ENCODE results near the gene SDF4.

The SDF4 gene

DNA sequence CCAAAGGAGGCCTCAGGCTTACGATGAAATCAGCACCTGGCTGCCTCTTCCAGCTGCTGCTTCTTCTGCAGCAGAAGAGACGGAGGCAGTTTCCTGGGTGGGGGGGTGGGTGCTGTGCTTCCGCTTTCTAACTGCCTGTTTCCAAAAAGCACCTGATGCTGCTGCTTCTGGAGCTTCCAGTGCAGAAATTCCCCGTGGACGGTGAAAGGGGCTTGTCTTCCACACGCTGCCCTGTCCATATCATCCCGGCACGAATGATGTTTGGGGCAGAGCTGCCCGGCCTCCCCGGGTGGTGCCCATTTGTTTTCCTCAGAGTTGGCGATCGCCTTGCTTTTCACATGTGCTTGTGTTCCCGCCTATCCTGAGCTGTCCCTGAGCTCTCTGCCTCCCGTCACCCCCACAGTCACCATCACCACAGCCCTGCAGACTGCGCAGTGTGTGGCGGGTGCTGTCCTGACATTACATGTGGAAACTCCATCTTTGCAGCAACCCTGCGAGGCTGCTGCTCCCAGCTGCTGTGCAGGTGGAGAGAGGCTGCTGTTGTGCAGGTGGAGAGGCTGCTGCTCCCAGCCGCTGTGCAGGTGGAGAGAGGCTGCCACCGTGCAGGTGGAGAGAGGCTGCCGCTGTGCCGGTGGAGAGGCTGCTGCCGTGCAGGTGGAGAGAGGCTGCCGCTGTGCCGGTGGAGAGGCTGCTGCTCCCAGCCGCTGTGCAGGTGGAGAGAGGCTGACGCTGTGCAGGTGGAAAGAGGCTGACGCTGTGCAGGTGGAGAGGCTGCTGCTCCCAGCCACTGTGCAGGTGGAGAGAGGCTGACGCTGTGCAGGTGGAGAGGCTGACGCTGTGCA, 56.4 kb downstream of the SDF4 start:
- no peak for DNase-seq

DNA sequence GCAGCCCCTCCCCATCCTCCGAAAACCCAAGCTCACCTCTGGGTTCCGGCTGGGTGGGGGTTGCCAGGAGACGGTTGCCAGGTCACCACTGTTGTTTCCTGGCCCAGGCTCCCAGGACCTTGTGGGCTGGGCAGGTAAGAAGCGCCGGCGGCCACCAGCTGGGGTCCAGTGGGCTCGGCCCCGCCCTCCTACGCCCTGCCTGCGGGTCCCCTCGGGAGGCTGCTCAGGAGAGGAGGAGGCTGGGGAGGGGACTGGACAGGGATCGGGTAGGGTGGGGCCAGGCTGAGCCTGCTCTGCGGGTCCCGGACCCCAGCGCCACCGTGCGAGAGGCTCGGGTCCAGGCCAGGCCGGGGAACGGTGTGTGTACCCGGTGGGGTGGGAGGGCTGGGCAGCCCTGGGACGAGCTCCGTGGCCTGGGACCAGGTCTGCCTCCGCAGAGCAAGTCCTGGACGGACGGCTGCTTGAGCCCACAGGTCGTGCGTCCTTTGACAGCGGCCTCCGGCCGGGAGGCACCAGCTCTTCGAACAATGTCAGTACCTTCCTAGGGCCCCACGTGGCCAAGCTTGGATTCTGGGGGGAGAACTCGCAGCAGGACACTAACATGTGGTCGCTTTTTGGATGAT, 57.9 kb downstream of the SDF4 start, which contains the start of gene TTLL10:
TSS of gene TTLL10 (plus strand) at position 88 of the 623 bp plus-strand sequence. CDS start 5,336 bp downstream, outside the sequence.
- DNase-seq, result no peak

- DNase-seq, result no peak
Measured at GRCh38 chr1:1173061-1173792, 58.6 kb downstream of the SDF4 start.

DNA sequence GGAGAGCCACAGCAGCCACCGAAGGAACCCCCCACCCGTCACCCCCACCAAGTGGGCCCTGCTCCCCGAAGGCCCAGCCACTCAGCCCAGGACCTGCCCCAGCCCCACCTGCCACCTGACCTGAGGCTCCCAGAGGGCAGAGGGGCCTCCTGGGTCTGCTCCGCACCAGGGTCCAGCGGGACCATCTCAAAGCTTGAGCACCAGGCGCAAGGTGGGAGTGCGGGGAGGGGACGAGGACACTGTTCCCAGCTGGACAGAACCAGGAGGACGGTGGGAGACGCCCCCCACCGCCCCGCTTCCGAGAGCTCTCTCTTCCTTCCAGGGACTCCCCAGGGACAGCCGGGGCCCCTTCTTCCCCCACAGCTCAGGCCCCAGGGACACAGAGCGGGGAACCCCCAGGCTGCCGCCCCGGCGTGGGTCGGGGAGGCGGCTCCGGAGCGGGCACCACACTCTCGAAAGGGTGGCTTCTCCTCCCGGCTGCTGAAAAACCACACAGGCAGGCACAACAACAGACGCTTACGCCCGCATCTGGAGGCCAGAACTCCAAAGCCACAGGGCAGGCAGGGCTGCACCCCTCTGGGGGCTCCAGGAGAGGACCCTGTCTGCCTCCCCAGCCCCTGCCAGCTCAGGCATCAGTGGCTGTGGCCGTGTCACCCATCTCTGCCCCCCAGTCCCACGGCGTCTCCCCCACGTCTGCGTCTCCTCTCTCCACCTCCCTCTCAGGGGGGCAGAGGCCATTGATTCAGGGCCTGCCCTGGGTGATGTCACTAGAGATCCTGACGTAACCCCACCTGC, 60.1 kb downstream of the SDF4 start:
- DNase-seq, result no peak

DNA sequence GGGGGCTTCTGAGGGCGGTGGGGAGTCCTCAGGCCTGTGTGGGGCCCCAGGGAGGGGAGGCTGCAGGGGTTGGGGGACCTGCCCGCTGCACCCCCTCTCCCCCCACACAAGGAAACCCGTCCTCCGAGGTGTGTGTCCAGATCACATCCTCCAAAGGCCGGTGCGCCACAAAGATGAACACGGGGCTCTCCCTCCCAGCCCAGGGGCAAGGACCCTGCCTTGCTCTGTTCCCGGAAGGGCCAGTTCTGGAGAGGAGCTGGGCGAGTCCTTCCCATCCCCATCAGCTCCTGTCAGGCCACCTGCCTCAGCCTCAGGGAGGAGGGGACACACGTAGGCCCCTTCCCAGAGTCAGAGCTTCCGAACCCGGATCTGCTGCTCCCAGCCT, 60.6 kb downstream of the SDF4 start:
- no peak for DNase-seq

DNA sequence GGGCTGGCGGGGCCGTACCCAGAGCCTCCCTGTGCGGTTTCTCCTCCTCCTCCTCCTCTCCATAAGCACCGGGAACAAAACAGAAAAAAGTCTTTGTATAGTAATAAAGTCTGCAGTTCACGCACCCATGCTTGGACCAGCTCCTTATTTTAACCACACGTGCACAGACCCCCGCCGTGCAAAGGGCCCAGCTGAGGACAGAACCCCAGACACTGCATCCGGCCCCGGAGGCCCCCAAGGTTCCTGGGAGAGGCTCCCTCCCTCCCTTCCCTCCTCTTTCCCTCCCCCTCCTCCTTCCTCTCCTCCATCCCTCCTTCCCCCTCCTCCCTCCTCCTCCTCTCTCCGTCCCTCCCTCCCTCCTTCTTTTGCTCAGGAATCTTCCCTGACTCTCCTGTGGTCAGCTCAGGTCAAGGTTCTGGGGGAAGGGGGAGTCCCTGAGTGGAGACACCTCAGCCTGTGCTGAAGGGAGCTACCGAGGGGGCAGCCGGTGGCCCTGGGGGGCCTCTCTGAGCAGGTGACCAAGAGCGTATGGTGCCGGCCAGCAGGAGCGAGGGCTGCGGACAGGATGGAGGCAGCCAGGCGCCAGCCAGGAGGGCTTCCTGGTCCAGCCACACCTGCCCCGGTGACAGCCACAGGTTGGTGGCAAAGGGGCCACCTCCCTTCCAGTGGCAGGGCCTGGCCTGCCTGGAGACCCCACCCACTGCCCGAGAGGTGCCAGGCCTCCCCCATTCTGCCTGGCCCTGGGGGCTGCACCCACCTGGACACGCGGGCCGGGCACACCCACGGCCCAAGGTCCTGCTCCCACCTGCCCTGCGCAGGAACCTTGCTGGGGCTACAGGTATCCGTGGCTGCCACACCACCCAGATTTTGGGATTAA, 61.3 kb downstream of the SDF4 start:
- no peak for DNase-seq

GRCh38 chr1:1169429-1170214, 62.2 kb downstream of the SDF4 start:
- no peak for DNase-seq

GRCh38 chr1:1168451-1169411, 63.1 kb downstream of the SDF4 start:
- no peak for DNase-seq

DNA sequence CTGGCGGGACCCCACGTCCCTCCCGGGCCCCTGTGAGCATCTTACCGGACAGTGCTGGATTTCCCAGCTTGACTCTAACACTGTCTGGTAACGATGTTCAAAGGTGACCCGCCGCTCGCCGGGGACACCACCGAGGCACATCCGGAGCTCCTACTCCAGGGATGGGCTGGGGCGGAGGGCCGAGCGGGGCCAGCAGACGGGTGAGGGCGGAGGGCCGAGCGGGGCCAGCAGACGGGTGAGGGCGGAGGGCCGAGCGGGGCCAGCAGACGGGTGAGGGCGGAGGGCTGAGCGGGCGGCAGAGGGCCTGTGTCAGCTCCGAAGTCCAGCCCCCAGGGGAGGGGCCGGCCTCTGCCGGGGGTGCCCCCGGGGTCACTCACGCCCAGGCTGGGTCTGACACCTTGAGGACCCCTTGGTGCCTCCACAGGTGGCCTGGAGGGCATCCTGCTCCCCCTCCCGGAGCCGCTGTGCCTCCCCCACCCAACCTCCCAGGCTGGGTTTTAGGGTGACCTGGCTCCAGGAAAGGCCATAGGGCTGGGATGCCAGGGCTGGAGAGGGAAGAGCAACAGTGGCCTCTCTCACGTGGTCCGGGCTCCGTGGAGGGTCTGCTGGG, 63.9 kb downstream of the SDF4 start:
- no peak for DNase-seq

DNA sequence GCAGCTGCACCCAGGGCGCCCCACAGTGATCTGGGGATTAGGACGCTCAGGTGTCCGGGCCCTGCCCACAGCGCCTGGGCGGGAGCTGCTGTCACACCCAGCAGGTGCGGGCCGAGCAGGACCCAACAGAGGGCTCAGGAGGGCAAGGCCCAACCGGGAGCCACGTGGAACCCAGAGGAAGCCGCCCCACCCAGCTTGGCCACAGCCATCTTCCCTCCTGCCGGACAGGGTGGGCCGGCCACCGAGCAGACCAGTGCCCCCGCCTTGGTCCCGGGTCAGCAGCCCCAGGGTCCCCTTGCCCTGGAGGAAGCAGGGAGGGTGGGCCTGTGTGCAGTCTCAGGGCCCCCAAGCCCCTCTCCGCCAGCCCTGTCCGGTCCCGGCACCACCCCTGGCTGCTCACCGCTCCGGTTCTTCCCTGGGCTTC, 64.4 kb downstream of the SDF4 start:
- DNase-seq, result no peak
